GM12801 (cell line): ENCODE results near the gene CNGA1.

Source experiments
- TF ChIP-seq, protein P1 (sequence below): IDR thresholded peaks from one replicate; pipeline ENCODE4 v1.5.1; 2011; ENCODE audit warnings: control low read depth; ENCODE audit not compliant: insufficient read length; ENCODE audit errors: extremely low read depth

CNGA1 gene

DNA sequence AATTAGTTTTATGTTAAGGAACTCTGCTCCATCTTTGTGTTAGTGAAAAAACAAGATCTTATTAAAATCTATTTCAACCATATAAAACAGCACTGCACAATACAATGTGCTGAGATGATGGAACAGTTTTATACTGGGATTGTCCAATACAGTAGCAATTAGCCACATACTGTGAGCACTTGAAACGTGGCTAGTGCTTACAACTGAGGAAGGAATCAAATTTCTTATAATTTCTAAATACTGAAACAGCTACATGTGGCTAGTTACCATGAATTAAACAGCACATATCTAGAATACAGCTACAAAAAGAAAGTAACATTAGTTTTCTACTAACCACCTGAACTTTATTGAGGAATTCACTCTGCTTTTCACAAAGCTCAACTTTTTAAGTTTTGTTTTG, 116.8 kb downstream of the CNGA1 start:
- TF ChIP-seq, protein P1, sequence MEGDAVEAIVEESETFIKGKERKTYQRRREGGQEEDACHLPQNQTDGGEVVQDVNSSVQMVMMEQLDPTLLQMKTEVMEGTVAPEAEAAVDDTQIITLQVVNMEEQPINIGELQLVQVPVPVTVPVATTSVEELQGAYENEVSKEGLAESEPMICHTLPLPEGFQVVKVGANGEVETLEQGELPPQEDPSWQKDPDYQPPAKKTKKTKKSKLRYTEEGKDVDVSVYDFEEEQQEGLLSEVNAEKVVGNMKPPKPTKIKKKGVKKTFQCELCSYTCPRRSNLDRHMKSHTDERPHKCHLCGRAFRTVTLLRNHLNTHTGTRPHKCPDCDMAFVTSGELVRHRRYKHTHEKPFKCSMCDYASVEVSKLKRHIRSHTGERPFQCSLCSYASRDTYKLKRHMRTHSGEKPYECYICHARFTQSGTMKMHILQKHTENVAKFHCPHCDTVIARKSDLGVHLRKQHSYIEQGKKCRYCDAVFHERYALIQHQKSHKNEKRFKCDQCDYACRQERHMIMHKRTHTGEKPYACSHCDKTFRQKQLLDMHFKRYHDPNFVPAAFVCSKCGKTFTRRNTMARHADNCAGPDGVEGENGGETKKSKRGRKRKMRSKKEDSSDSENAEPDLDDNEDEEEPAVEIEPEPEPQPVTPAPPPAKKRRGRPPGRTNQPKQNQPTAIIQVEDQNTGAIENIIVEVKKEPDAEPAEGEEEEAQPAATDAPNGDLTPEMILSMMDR = no peak

DNA sequence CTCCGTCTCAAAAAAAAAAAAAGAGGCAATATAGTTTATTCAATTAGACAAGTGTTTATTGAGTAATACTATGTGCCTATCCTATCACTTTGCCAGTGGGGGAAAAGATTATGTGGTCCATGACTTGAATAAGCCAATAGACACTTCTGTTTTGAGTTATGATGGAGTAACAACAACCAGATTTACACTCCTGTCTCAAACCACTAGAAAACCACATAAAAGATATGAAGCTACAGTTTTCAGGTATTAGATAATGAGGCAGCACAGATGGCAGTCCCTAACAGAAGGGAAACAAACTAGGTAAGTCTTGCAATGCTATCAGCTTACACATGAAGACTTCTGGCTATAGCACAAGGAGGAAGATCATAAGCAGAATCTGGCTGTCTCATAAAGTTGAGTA, 124.6 kb downstream of the CNGA1 start:
- TF ChIP-seq, protein P1 = no peak
